Esophagus squamous epithelium (tissue), 4 donors: ENCODE data around the gene MYL6.

Experiments
- POLR2A ChIP-seq, 4 donors: fragments of 450-650 bp; IDR thresholded peaks; one replicate each; pipeline ENCODE4 v1.6.1; 2017; ENCODE audit warnings: antibody characterized with exemption in 4 of 4, mild to moderate bottlenecking in 4 of 4, moderate library complexity in 3 of 4
- TF ChIP-seq, protein P1 (sequence below), 6 experiments: fragments of 450-650 bp in 4 of 6; fragments of 200-600 bp in 2 of 6; sonication (generic) in 2 of 6; IDR thresholded peaks; one replicate each; pipeline ENCODE4 v1.5.1; 2016 to 2019; ENCODE audit warnings: antibody characterized with exemption in 6 of 6, mild to moderate bottlenecking in 4 of 6, moderate library complexity in 4 of 6

GRCh38 chr12:56157201-56158028 is 744 bp upstream of the MYL6 start:
- TF ChIP-seq, protein P1, sequence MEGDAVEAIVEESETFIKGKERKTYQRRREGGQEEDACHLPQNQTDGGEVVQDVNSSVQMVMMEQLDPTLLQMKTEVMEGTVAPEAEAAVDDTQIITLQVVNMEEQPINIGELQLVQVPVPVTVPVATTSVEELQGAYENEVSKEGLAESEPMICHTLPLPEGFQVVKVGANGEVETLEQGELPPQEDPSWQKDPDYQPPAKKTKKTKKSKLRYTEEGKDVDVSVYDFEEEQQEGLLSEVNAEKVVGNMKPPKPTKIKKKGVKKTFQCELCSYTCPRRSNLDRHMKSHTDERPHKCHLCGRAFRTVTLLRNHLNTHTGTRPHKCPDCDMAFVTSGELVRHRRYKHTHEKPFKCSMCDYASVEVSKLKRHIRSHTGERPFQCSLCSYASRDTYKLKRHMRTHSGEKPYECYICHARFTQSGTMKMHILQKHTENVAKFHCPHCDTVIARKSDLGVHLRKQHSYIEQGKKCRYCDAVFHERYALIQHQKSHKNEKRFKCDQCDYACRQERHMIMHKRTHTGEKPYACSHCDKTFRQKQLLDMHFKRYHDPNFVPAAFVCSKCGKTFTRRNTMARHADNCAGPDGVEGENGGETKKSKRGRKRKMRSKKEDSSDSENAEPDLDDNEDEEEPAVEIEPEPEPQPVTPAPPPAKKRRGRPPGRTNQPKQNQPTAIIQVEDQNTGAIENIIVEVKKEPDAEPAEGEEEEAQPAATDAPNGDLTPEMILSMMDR (IDR thresholded peaks at IDR 0.05): peak in 5 of 6 experiments; percentile 59 to 85 (median 70)
- TF ChIP-seq POLR2A (IDR thresholded peaks at IDR 0.05): peak in 2 of 4 donors; percentile 32 to 41
